Ishikawa (cell line): ENCODE results near the gene PATJ.

Experiments used
- CEBPB ChIP-seq: IDR thresholded peaks from 2 replicates; pipeline ENCODE4 v1.6.1; 2012
- CREB1 ChIP-seq: IDR thresholded peaks from 2 replicates; pipeline ENCODE4 v1.6.1; 2012; ENCODE audit warnings: low read depth
- EGR1 ChIP-seq: IDR thresholded peaks from 2 replicates; pipeline ENCODE4 v1.6.1; 2012
- EP300 ChIP-seq: IDR thresholded peaks from 2 replicates; pipeline ENCODE4 v1.6.1; 2012; ENCODE audit warnings: borderline replicate concordance
- FOXM1 ChIP-seq: IDR thresholded peaks from 2 replicates; pipeline ENCODE4 v1.6.1; 2012; ENCODE audit warnings: low read depth, borderline replicate concordance
- MAX ChIP-seq: IDR thresholded peaks from 2 replicates; pipeline ENCODE4 v1.6.1; 2012
- NFIC ChIP-seq: IDR thresholded peaks from 2 replicates; pipeline ENCODE4 v1.6.1; 2012
- RAD21 ChIP-seq: IDR thresholded peaks from 2 replicates; pipeline ENCODE4 v1.6.1; 2012; ENCODE audit warnings: low read depth
- REST ChIP-seq: IDR thresholded peaks from 2 replicates; pipeline ENCODE4 v1.6.1; 2012; ENCODE audit warnings: low read depth, mild to moderate bottlenecking
- TAF1 ChIP-seq: IDR thresholded peaks from 2 replicates; pipeline ENCODE4 v1.6.1; 2012; ENCODE audit warnings: low read depth, mild to moderate bottlenecking
- TCF12 ChIP-seq: IDR thresholded peaks from 2 replicates; pipeline ENCODE4 v1.6.1; 2012; ENCODE audit warnings: low read depth
- TEAD4 ChIP-seq: IDR thresholded peaks from 2 replicates; pipeline ENCODE4 v1.6.1; 2012
- USF1 ChIP-seq: IDR thresholded peaks from 2 replicates; pipeline ENCODE4 v1.6.1; 2012
- YY1 ChIP-seq: IDR thresholded peaks from 2 replicates; pipeline ENCODE4 v1.6.1; 2012; ENCODE audit warnings: low read depth
- ZBTB7A ChIP-seq: IDR thresholded peaks from 2 replicates; pipeline ENCODE4 v1.6.1; 2012; ENCODE audit warnings: low read depth

PATJ gene

GRCh38 chr1:62113507-62113906, 371.2 kb downstream of the PATJ start:
- TF ChIP-seq CEBPB (no peak), MAX (no peak), RAD21 (no peak), TAF1 (no peak), REST (no peak), EP300 (no peak), FOXM1 (no peak), YY1 (no peak), EGR1 (no peak), CREB1 (no peak), NFIC (no peak)

GRCh38 chr1:62117018-62117750, 374.9 kb downstream of the PATJ start:
- TF ChIP-seq REST, result no peak
- TF ChIP-seq FOXM1, result no peak
- TF ChIP-seq USF1, result no peak
- no peak for TF ChIP-seq EP300
- no peak for TF ChIP-seq TCF12
- TF ChIP-seq YY1, result no peak
- TF ChIP-seq TAF1, result no peak
- no peak for TF ChIP-seq TEAD4
- TF ChIP-seq CEBPB, result no peak
- no peak for TF ChIP-seq EGR1
- TF ChIP-seq RAD21, result no peak
- no peak for TF ChIP-seq ZBTB7A
- no peak for TF ChIP-seq CREB1
- no peak for TF ChIP-seq MAX
- no peak for TF ChIP-seq NFIC

- no peak for TF ChIP-seq MAX
- TF ChIP-seq RAD21, result no peak
- TF ChIP-seq REST, result no peak
- TF ChIP-seq EP300, result no peak
- TF ChIP-seq ZBTB7A, result no peak
- TF ChIP-seq YY1, result no peak
- no peak for TF ChIP-seq TAF1
- TF ChIP-seq TEAD4, result no peak
- no peak for TF ChIP-seq FOXM1
- no peak for TF ChIP-seq CREB1
Observed at GRCh38 chr1:62126579-62127290, 384.5 kb downstream of the PATJ start.

- TF ChIP-seq ZBTB7A (no peak), NFIC (no peak), REST (no peak), EP300 (no peak)
Observed at GRCh38 chr1:62128745-62129144, 386.5 kb downstream of the PATJ start.
